ENCODE data around the gene SLC49A3. TPM values are rescaled to one million over a fixed set of nuclear protein-coding genes. Genes with fewer than 3 reads are reported as not detected.

Gene SLC49A3
- total RNA-seq, 1 donor from 2014 or later, result 2.3 TPM

DNA sequence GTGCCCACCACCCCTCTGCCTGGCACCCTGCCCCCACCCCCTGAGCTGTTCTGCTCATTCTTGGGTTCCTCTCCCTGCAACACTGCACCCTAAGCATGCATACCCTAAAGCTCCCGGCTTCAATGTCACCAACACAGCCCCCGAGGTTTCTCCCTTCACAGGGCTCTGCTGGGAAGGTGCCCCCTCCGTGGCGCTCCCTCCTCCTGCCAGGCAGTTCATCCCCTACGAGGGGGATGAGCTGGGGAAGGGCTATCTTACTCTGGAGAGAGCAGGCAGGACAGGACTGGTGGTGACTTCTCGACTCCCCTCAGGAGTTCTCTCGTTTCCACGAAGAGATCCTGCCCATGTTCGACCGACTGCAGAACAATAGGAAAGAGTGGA is 21.4 kb downstream of the SLC49A3 start:
- DNase-seq (no peak), ATAC-seq (ENCODE audit: low read depth) (no peak)
- no peaks in the 10 kb centered on the region for H3K27me3 Mint-ChIP-seq
- H3K4me3 Mint-ChIP-seq, result no peak overlapping the region
- peaks cover 26% of the 10 kb centered on the region for H3K36me3 Mint-ChIP-seq (ENCODE audit: low read depth)
- H3K4me1 Mint-ChIP-seq, result peaks cover 14% of the 10 kb centered on the region
- no peaks in the 10 kb centered on the region for H3K9me3 Mint-ChIP-seq
- intact Hi-C loops (cut with micrococcal nuclease), result no loop called here
- ChIA-PET CTCF (no interaction called here), POLR2A (no interaction called here)
- no peak overlapping the region for H3K27ac Mint-ChIP-seq
- TF ChIP-seq, protein P1, sequence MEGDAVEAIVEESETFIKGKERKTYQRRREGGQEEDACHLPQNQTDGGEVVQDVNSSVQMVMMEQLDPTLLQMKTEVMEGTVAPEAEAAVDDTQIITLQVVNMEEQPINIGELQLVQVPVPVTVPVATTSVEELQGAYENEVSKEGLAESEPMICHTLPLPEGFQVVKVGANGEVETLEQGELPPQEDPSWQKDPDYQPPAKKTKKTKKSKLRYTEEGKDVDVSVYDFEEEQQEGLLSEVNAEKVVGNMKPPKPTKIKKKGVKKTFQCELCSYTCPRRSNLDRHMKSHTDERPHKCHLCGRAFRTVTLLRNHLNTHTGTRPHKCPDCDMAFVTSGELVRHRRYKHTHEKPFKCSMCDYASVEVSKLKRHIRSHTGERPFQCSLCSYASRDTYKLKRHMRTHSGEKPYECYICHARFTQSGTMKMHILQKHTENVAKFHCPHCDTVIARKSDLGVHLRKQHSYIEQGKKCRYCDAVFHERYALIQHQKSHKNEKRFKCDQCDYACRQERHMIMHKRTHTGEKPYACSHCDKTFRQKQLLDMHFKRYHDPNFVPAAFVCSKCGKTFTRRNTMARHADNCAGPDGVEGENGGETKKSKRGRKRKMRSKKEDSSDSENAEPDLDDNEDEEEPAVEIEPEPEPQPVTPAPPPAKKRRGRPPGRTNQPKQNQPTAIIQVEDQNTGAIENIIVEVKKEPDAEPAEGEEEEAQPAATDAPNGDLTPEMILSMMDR (IDR thresholded peaks at IDR 0.05), result no peak

DNA sequence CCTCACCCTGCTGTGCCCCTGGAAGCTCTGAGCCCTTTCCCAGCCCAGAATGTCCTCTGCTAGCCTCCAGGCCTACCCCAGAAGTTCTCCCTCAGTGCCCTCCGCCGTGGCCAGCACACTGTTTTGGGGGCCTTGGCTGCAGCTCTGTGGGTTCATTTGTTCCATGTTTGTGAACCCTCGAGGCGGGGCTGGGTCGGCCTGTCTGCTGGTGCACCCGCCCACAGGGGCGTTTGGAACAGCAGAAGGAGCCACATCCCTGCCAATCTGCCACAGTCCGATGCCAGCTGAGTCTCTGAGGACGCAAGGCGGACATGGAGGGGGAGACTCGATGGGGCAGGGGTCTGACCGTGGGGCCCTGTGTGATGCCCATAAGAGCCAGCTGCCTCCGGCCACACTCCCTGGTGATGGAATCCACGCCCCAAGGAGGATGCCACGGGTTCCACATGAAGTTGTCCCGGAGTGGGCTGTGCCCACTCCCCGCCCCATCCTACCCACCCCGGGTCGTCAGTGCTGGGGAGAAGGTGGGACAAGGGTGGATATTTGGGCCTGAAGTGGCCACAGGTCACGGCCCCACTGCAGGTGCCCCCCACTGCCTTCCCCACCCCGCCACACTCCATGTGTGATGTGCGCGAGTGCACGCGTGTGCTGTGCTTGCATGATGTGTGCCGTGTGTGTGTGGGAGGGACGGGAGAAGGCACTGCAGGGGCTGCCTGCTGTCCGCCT is 22.0 kb downstream of the SLC49A3 start:
- intact Hi-C loops (cut with micrococcal nuclease), result no loop called here
- H3K27me3 Mint-ChIP-seq, result no peaks in the 10 kb centered on the region
- TF ChIP-seq, protein P1 (IDR thresholded peaks at IDR 0.05), result no peak
- ChIA-PET POLR2A (interaction anchor here (0.6 kb wide), 1 partner anchor 104 kb away, joined by 6 read pairs; no protein-coding TSS in a partner anchor), CTCF (no interaction called here)
- peaks cover 14% of the 10 kb centered on the region for H3K4me1 Mint-ChIP-seq
- H3K27ac Mint-ChIP-seq, result no peak overlapping the region
- DNase-seq, result no peak
- no peaks in the 10 kb centered on the region for H3K9me3 Mint-ChIP-seq
- peaks cover 21% of the 10 kb centered on the region for H3K36me3 Mint-ChIP-seq (ENCODE audit: low read depth)
- H3K4me3 Mint-ChIP-seq, result no peak overlapping the region
- no peak for ATAC-seq (ENCODE audit: low read depth)

DNA sequence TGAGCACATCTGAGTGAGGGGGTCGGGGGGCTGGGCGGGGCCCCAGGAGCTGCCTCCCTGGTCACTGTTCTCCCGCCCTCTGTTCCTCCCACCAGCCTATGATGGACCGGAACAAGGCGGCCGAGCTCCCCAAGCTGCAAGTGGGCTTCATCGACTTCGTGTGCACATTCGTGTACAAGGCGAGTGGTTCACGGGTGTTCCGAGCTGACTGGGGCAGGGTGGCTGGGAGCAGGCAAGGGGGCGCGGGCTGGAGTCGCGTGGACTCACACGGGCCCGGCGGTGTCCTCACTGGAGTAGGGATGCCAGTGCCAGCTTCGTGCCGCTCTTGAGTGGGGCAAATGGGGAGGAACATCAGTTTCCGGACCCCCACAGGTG is 22.5 kb downstream of the SLC49A3 start:
- no peak for ATAC-seq (ENCODE audit: low read depth)
- Mint-ChIP-seq H3K9me3 (no peaks in the 10 kb centered on the region), H3K4me3 (no peak overlapping the region), H3K36me3 (ENCODE audit: low read depth) (peaks cover 17% of the 10 kb centered on the region), H3K27me3 (no peaks in the 10 kb centered on the region), H3K4me1 (peaks cover 14% of the 10 kb centered on the region), H3K27ac (no peak overlapping the region)
- no peak for DNase-seq
- ChIA-PET POLR2A (interaction anchor here (0.6 kb wide), 2 partner anchors 104 to 348 kb away, joined by 6 to 11 read pairs; no protein-coding TSS in a partner anchor), CTCF (no interaction called here)
- intact Hi-C loops (cut with micrococcal nuclease), result no loop called here
- TF ChIP-seq, protein P1 (IDR thresholded peaks at IDR 0.05), result no peak

DNA sequence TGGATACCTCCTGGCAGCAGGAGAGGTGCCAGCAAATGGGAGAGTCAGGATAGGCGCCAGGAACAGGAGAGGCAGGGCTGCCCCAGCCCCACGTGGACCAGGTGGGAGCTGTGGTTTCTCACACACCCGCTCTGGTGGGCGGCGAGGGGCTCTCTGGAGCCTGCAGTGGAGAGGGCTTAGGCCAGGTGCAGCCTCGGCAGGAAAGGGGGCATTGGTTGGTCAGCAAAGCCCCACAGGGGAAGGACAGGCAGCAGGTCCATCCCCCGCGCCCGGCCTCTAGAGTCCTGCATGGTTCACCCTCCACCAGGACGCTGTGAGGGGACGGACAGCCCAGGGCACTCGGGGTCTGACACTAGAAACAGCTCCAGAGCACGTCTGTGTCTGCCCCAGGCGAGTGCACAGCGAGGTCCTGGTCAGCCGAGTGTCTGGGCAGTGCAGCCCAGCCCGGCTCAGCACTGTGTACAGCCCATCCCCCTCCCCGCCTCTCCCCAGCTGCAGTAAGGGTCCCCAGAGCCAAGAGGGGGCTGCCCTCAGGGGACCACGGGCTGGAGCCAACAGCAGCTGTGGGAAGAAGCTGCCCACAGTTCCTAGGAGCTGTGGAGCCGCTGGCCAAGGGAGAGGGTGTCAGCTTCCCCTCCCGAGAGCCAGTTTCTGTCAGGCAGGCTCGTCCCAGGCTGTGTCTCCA is 23.1 kb downstream of the SLC49A3 start:
- H3K36me3 Mint-ChIP-seq (ENCODE audit: low read depth), result peaks cover 13% of the 10 kb centered on the region
- CTCF ChIA-PET, result no interaction called here
- TF ChIP-seq, protein P1 (IDR thresholded peaks at IDR 0.05), result no peak
- no peaks in the 10 kb centered on the region for H3K27me3 Mint-ChIP-seq
- POLR2A ChIA-PET, result interaction anchor here (0.6 to 4.4 kb wide), 3 partner anchors 7 to 348 kb away, joined by 6 to 56 read pairs (median 11); partner anchors contain the start of genes ATP5ME and MYL5
- ATAC-seq (ENCODE audit: low read depth), result no peak
- H3K9me3 Mint-ChIP-seq, result no peaks in the 10 kb centered on the region
- intact Hi-C loops (cut with micrococcal nuclease), result no loop called here
- no peak overlapping the region for H3K27ac Mint-ChIP-seq
- H3K4me1 Mint-ChIP-seq, result peaks cover 14% of the 10 kb centered on the region
- DNase-seq, result no peak
- no peak overlapping the region for H3K4me3 Mint-ChIP-seq

DNA sequence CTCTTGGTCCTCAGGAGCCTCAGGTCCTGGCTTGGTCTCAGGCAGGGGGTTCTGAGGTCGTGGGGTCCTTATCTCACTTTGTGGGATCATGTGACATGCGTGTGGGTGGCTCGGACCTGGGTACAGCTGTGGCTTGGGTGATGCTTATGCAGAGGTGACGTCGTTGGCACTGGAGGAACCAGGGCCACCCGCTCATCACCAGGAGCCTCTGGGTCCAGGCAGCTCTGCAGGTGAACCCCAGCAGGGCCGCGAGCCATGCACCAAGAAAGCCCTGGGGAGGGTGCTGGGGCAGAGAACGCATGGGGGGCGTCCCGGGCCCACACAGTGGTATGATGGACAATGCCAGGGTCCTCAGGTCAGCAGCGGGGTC is 23.6 kb downstream of the SLC49A3 start:
- Mint-ChIP-seq H3K27me3 (no peaks in the 10 kb centered on the region), H3K4me3 (no peak overlapping the region), H3K27ac (no peak overlapping the region), H3K36me3 (ENCODE audit: low read depth) (peaks cover 11% of the 10 kb centered on the region), H3K9me3 (no peaks in the 10 kb centered on the region), H3K4me1 (peaks cover 14% of the 10 kb centered on the region)
- DNase-seq, result no peak
- TF ChIP-seq, protein P1 (IDR thresholded peaks at IDR 0.05), result no peak
- intact Hi-C loops (cut with micrococcal nuclease), result no loop called here
- ChIA-PET POLR2A (interaction anchor here (2.4 to 4.4 kb wide), 2 partner anchors 8 to 116 kb away, joined by 6 to 56 read pairs; partner anchors contain the start of genes ATP5ME and MYL5), CTCF (interaction anchor here (2.2 kb wide), 1 partner anchor 9 kb away, joined by 10 read pairs; the partner anchor contains the start of genes ATP5ME and MYL5)
- no peak for ATAC-seq (ENCODE audit: low read depth)
